HepG2 (cell line): ENCODE measurements around the gene ASB3. TPM values are rescaled to one million over a fixed set of nuclear protein-coding genes. Genes with fewer than 3 reads are reported as not detected.
A peak's percentile ranks its signal among the peaks of the same experiment; 100 is the strongest.

ENCODE experiments used
- AKNA ChIP-seq: sonication (generic); formaldehyde crosslinking; IDR thresholded peaks from 2 replicates; pipeline ENCODE4 v1.4.0; 2020; ENCODE audit warnings: missing genetic modification reagents, borderline replicate concordance
- CHCHD3 ChIP-seq: sonication (generic); formaldehyde crosslinking; IDR thresholded peaks from 2 replicates; pipeline ENCODE4 v1.8.0; 2022; ENCODE audit warnings: mild to moderate bottlenecking, missing genetic modification reagents, moderate library complexity
- FOXJ3 ChIP-seq: sonication (generic); formaldehyde crosslinking; IDR thresholded peaks from 2 replicates; pipeline ENCODE4 v1.4.0; 2020; ENCODE audit warnings: missing genetic modification reagents, mild to moderate bottlenecking, borderline replicate concordance
- GPN1 ChIP-seq: sonication (generic); formaldehyde crosslinking; IDR thresholded peaks from 2 replicates; pipeline ENCODE4 v1.5.1; 2020; ENCODE audit warnings: missing genetic modification reagents, borderline replicate concordance
- KAT2B ChIP-seq: fragments of 150-350 bp; IDR thresholded peaks from 2 replicates; pipeline ENCODE4 v1.6.1; 2014; ENCODE audit warnings: low read depth, low read length, borderline replicate concordance
- NFE2L2 ChIP-seq: fragments of 150-350 bp; IDR thresholded peaks from 2 replicates; pipeline ENCODE4 v1.6.1; 2014; ENCODE audit warnings: low read length
- NR2F6 ChIP-seq, 2 experiments: IDR thresholded peaks; 2 replicates each; pipeline ENCODE4 v1.6.1; 2016; ENCODE audit warnings: antibody characterized with exemption in 1 of 2, mild to moderate bottlenecking in 1 of 2
- POLR2AphosphoS5 ChIP-seq: IDR thresholded peaks from 2 replicates; pipeline ENCODE4 v1.6.1; 2012; ENCODE audit warnings: low read depth, low read length
- RNF2 ChIP-seq: fragments of 450-650 bp; conservative IDR thresholded peaks from 2 replicates; pipeline ENCODE4 v1.6.1; 2016; ENCODE audit warnings: low read depth
- SETDB1 ChIP-seq: sonication (generic); formaldehyde crosslinking; IDR thresholded peaks from 2 replicates; pipeline ENCODE4 v1.5.1; 2020; ENCODE audit warnings: missing genetic modification reagents, mild to moderate bottlenecking, borderline replicate concordance
- TAF15 ChIP-seq: fragments of 200-400 bp; formaldehyde crosslinking; IDR thresholded peaks from one replicate; pipeline ENCODE4 v1.6.1; 2018; ENCODE audit warnings: mild to moderate bottlenecking, low read depth, low read length; ENCODE audit not compliant: poor library complexity, severe bottlenecking
- TRAFD1 ChIP-seq: sonication (generic); formaldehyde crosslinking; IDR thresholded peaks from 2 replicates; pipeline ENCODE4 v1.5.1; 2020; ENCODE audit warnings: missing genetic modification reagents, mild to moderate bottlenecking, borderline replicate concordance
- ZFP1 ChIP-seq: IDR thresholded peaks from 2 replicates; pipeline ENCODE4 v1.6.1; 2016
- ZNF556 ChIP-seq: sonication (generic); formaldehyde crosslinking; IDR thresholded peaks from 2 replicates; pipeline ENCODE4 v1.4.0; 2020; ENCODE audit warnings: mild to moderate bottlenecking, missing genetic modification reagents, borderline replicate concordance
- ZNF577 ChIP-seq: sonication (generic); formaldehyde crosslinking; IDR thresholded peaks from 2 replicates; pipeline ENCODE4 v1.4.0; 2020; ENCODE audit warnings: mild to moderate bottlenecking, low read depth, missing genetic modification reagents, borderline replicate concordance
- ZNF639 ChIP-seq: conservative IDR thresholded peaks from 2 replicates; pipeline ENCODE4 v1.6.1; 2018; ENCODE audit warnings: missing genetic modification reagents
- ZNF878 ChIP-seq: sonication (generic); formaldehyde crosslinking; IDR thresholded peaks from 2 replicates; pipeline ENCODE4 v1.8.1; 2023; ENCODE audit warnings: mild to moderate bottlenecking, missing genetic modification reagents, moderate library complexity
- polyA plus RNA-seq, 8 experiments: library from polyadenylated mRNA; depleted of rRNA in 3 of 8; stranded (reverse) in 7 of 8; unstranded in 1 of 8; fragments of >200 nt; fragmentation: Illumina TruSeq in 4 of 8; extraction: Trizol in 4 of 8; gene quantifications; 2 replicates each; pipeline versions ENCODE4 v1.2.1 to v1.2.3, GENCODE V29; 2011 to 2016; ENCODE audit warnings: low read depth in 4 of 8, missing spikeins in 1 of 8, mixed read lengths in 1 of 8; ENCODE audit not compliant: insufficient read depth in 1 of 8
- total RNA-seq, 5 experiments: library from RNA; depleted of rRNA; stranded (reverse); fragments of >200 nt; fragmentation: Illumina TruSeq; extraction: Trizol; gene quantifications; 2 replicates each; pipeline ENCODE4 v1.2.3, GENCODE V29; 2016; ENCODE audit warnings: low read depth in 1 of 5

Gene ASB3
- total and polyA plus RNA-seq, 2 of the 13 experiments (the other 11 are each of a cell fraction or from before 2014, with no cell fraction given), result 40.1 to 41.8 TPM

GRCh38 chr2:53786705-53787613 is at the start of gene ASB3, which contains the start of gene ERLEC1 (continued):
- TF ChIP-seq AKNA (CRISPR knock-in tag) (no peak; the same call in 1 of the 2 replicates), RNF2 (no peak; the same call in 1 of the 2 replicates), TRAFD1 (CRISPR knock-in tag) (peak; percentile 96), FOXJ3 (CRISPR knock-in tag) (peak; percentile 99), SETDB1 (CRISPR knock-in tag) (no peak), POLR2AphosphoS5 (peak; percentile 92), GPN1 (CRISPR knock-in tag) (no peak), CHCHD3 (CRISPR knock-in tag) (0 out of 2 replicates have a peak, but pooled peaks have one; percentile 15), ZNF556 (CRISPR knock-in tag) (peak; percentile 98), ZNF577 (CRISPR knock-in tag) (no peak), KAT2B (no peak), ZNF878 (peak; percentile 78; the same call in 1 of the 2 replicates), NFE2L2 (0 out of 2 replicates have a peak, but pooled peaks have one; percentile 6), TAF15 (peak; percentile 32), NR2F6 (IDR thresholded peaks at IDR 0.05) (peak; percentile 6; the same call in 1 of the 2 replicates), NR2F6 (CRISPR knock-in tag; IDR thresholded peaks at IDR 0.05) (peak; percentile 62; the same call in 1 of the 2 replicates), ZNF639 (CRISPR knock-in tag) (peak; percentile 99), ZFP1 (peak; percentile 96)
